Activated naive CD4-positive, alpha-beta T cell treated with anti-CD3 and anti-CD28 coated beads, Interleukin-2, amount 50 U/mL, for 72 hours (primary cell): ENCODE measurements around the gene UGT3A2. TPM values are rescaled to one million over a fixed set of nuclear protein-coding genes. Genes with fewer than 3 reads are reported as not detected.
"Not testable (repeated sequence)": the region's sequence is repeated elsewhere in the genome, so short reads cannot be mapped to it uniquely, and the experiment has no call there.

ENCODE experiments used
- ATAC-seq, 2 donors: fragments of 150-1000 bp; cut with Tn5 transposase; 2 replicates each; pipeline ENCODE4 v1.10.0; 2021; ENCODE audit warnings: mild to moderate bottlenecking in 2 of 2, moderate library complexity in 2 of 2
- DNase-seq, 2 donors: peaks; one replicate each; pipeline ENCODE4 v3.0.0; 2021 to 2022; ENCODE audit warnings: low spot score in 2 of 2
- H3K27ac Mint-ChIP-seq, 2 donors: one replicate each; pipeline ENCODE4 v1.8.0; 2022; ENCODE audit warnings: mild to moderate bottlenecking in 2 of 2, mixed read lengths in 2 of 2
- H3K36me3 Mint-ChIP-seq, 2 donors: one replicate each; pipeline ENCODE4 v1.8.0; 2022; ENCODE audit warnings: mixed read lengths in 2 of 2
- H3K9me3 Mint-ChIP-seq, 2 donors: one replicate each; pipeline ENCODE4 v1.8.0; 2022; ENCODE audit warnings: mixed read lengths in 2 of 2
- total RNA-seq, 2 donors: library from RNA; stranded (reverse); gene quantifications; one replicate each; pipeline ENCODE4 v1.2.3, GENCODE V29; 2022

Gene UGT3A2
- total RNA-seq, 2 donors from 2014 or later = 0.27 to 0.41 TPM

- Mint-ChIP-seq H3K27ac (no peak overlapping the region), H3K9me3 (no peaks in the 10 kb centered on the region), H3K36me3 (no peaks in the 10 kb centered on the region)
- ATAC-seq = no peak
- no peak for DNase-seq
These were observed 7.9 kb downstream of the UGT3A2 start for GRCh38 chr5:36058776-36059175.

- no peak for DNase-seq
- Mint-ChIP-seq H3K36me3 (no peaks in the 10 kb centered on the region), H3K9me3 (no peaks in the 10 kb centered on the region), H3K27ac (no peak overlapping the region)
- no peak for ATAC-seq
These were observed 9.3 kb downstream of the UGT3A2 start for GRCh38 chr5:36057386-36057785.

GRCh38 chr5:36056422-36056821, 10.3 kb downstream of the UGT3A2 start:
- Mint-ChIP-seq H3K9me3 (no peaks in the 10 kb centered on the region), H3K27ac (no peak overlapping the region), H3K36me3 (no peaks in the 10 kb centered on the region)
- no peak for DNase-seq
- no peak for ATAC-seq

GRCh38 chr5:36055984-36056383, 10.7 kb downstream of the UGT3A2 start:
- H3K27ac Mint-ChIP-seq = no peak overlapping the region
- H3K9me3 Mint-ChIP-seq = no peaks in the 10 kb centered on the region
- ATAC-seq (no peak), DNase-seq (no peak)
- H3K36me3 Mint-ChIP-seq = no peaks in the 10 kb centered on the region

GRCh38 chr5:36054647-36055046, 12.0 kb downstream of the UGT3A2 start:
- no peaks in the 10 kb centered on the region for H3K9me3 Mint-ChIP-seq
- no peak for DNase-seq
- no peak overlapping the region for H3K27ac Mint-ChIP-seq
- no peaks in the 10 kb centered on the region for H3K36me3 Mint-ChIP-seq
- ATAC-seq = no peak

- Mint-ChIP-seq H3K9me3 (no peaks in the 10 kb centered on the region), H3K36me3 (no peaks in the 10 kb centered on the region), H3K27ac (no peak overlapping the region)
- ATAC-seq (no peak), DNase-seq (no peak)
These were observed 14.1 kb downstream of the UGT3A2 start for GRCh38 chr5:36052538-36052937.

GRCh38 chr5:36049949-36050348, 16.7 kb downstream of the UGT3A2 start:
- Mint-ChIP-seq H3K27ac (no peak overlapping the region), H3K36me3 (no peaks in the 10 kb centered on the region), H3K9me3 (no peaks in the 10 kb centered on the region)
- DNase-seq (no peak), ATAC-seq (no peak)

- H3K36me3 Mint-ChIP-seq = no peaks in the 10 kb centered on the region
- H3K27ac Mint-ChIP-seq = no peak overlapping the region
- no peaks in the 10 kb centered on the region for H3K9me3 Mint-ChIP-seq
- ATAC-seq (no peak), DNase-seq (no peak)
These were observed 19.1 kb downstream of the UGT3A2 start for GRCh38 chr5:36047384-36048160.

- ATAC-seq (no peak), DNase-seq (no peak)
- Mint-ChIP-seq H3K36me3 (no peaks in the 10 kb centered on the region), H3K9me3 (no peaks in the 10 kb centered on the region), H3K27ac (no peak overlapping the region)
These were observed 20.8 kb downstream of the UGT3A2 start for GRCh38 chr5:36045895-36046294.

GRCh38 chr5:36041537-36041845, 25.2 kb downstream of the UGT3A2 start:
- DNase-seq (no peak), ATAC-seq (no peak)
- no peaks in the 10 kb centered on the region for H3K9me3 Mint-ChIP-seq
- H3K36me3 Mint-ChIP-seq = no peaks in the 10 kb centered on the region
- H3K27ac Mint-ChIP-seq = no peak overlapping the region

- no peaks in the 10 kb centered on the region for H3K36me3 Mint-ChIP-seq
- no peaks in the 10 kb centered on the region for H3K9me3 Mint-ChIP-seq
- ATAC-seq = no peak
- H3K27ac Mint-ChIP-seq = no peak overlapping the region
- no peak for DNase-seq
These were observed 25.8 kb downstream of the UGT3A2 start for GRCh38 chr5:36040651-36041536.

GRCh38 chr5:36035696-36036095, 31.0 kb downstream of the UGT3A2 start:
- Mint-ChIP-seq H3K27ac (no peak overlapping the region), H3K36me3 (no peaks in the 10 kb centered on the region), H3K9me3 (no peaks in the 10 kb centered on the region)
- ATAC-seq = no peak
- DNase-seq = no peak

GRCh38 chr5:36034536-36035134, 32.0 kb downstream of the UGT3A2 start:
- not testable (repeated sequence) for H3K36me3 Mint-ChIP-seq, H3K9me3 Mint-ChIP-seq, ATAC-seq, H3K27ac Mint-ChIP-seq, DNase-seq

GRCh38 chr5:36033486-36033885, 33.2 kb downstream of the UGT3A2 start:
- H3K27ac Mint-ChIP-seq = no peak overlapping the region
- H3K9me3 Mint-ChIP-seq = no peaks in the 10 kb centered on the region
- no peak for ATAC-seq
- no peak for DNase-seq
- H3K36me3 Mint-ChIP-seq = peaks cover 0 to under 1% of the 10 kb centered on the region in 2 donors

- no peaks in the 10 kb centered on the region for H3K9me3 Mint-ChIP-seq
- H3K36me3 Mint-ChIP-seq = peaks cover 0 to 4% of the 10 kb centered on the region in 2 donors
- no peak for DNase-seq
- no peak for ATAC-seq
- H3K27ac Mint-ChIP-seq = no peak overlapping the region
These were observed 33.6 kb downstream of the UGT3A2 start for GRCh38 chr5:36033047-36033446.

GRCh38 chr5:36031223-36031622, 35.5 kb downstream of the UGT3A2 start:
- Mint-ChIP-seq H3K27ac (no peak overlapping the region), H3K36me3 (peaks cover 0 to 5% of the 10 kb centered on the region in 2 donors), H3K9me3 (no peaks in the 10 kb centered on the region)
- DNase-seq (no peak), ATAC-seq (no peak)

- no peak for ATAC-seq
- no peak overlapping the region for H3K27ac Mint-ChIP-seq
- H3K9me3 Mint-ChIP-seq = peaks cover 0 to 5% of the 10 kb centered on the region in 2 donors
- no peak for DNase-seq
- peaks cover 0 to 5% of the 10 kb centered on the region in 2 donors for H3K36me3 Mint-ChIP-seq
These were observed 36.8 kb downstream of the UGT3A2 start for GRCh38 chr5:36029914-36030313.
